MM.1S (cell line): ENCODE measurements around the gene ANP32A.

Experiments
- DNase-seq: peaks from one replicate; pipeline ENCODE4 v3.0.0-alpha.2; 2015
- H2AFZ ChIP-seq: fragments of 300-600 bp; sonication (generic); 2 replicates; pipeline ENCODE4 v1.6.0; 2016; ENCODE audit warnings: antibody characterized with exemption, low read length
- H3F3A ChIP-seq: fragments of 300-600 bp; sonication (generic); 2 replicates; pipeline ENCODE4 v1.6.1; 2016; ENCODE audit warnings: mild to moderate bottlenecking, antibody characterized with exemption, low read length, moderate library complexity, mixed read lengths; ENCODE audit not compliant: insufficient read depth
- H3K27ac ChIP-seq: fragments of 300-600 bp; sonication (generic); 2 replicates; pipeline ENCODE4 v1.5.1; 2016; ENCODE audit warnings: mild to moderate bottlenecking, low read length
- H3K27me3 ChIP-seq: fragments of 300-600 bp; sonication (generic); replicated peaks from 2 replicates; pipeline ENCODE4 v1.6.0; 2016; ENCODE audit warnings: low read length; ENCODE audit not compliant: insufficient read depth
- H3K36me3 ChIP-seq: fragments of 300-600 bp; sonication (generic); replicated peaks from 2 replicates; pipeline ENCODE4 v1.6.1; 2016; ENCODE audit warnings: mild to moderate bottlenecking, low read length, mixed read lengths; ENCODE audit not compliant: insufficient read depth
- H3K4me1 ChIP-seq: fragments of 300-600 bp; sonication (generic); 2 replicates; pipeline ENCODE4 v1.6.1; 2016; ENCODE audit warnings: low read length, mixed read lengths
- H3K4me2 ChIP-seq: fragments of 300-600 bp; sonication (generic); 2 replicates; pipeline ENCODE4 v1.6.0; 2016; ENCODE audit warnings: low read depth, low read length
- H3K4me3 ChIP-seq: fragments of 300-600 bp; sonication (generic); 2 replicates; pipeline ENCODE4 v1.5.1; 2016; ENCODE audit warnings: low read length, mixed read lengths
- H3K79me2 ChIP-seq: fragments of 300-600 bp; sonication (generic); 2 replicates; pipeline ENCODE4 v1.6.1; 2016; ENCODE audit warnings: mixed run types, low read length, mixed read lengths
- H3K9ac ChIP-seq: fragments of 300-600 bp; sonication (generic); 2 replicates; pipeline ENCODE4 v1.6.1; 2016; ENCODE audit warnings: low read length, mixed read lengths
- H3K9me2 ChIP-seq: fragments of 300-600 bp; sonication (generic); replicated peaks from 2 replicates; pipeline ENCODE4 v1.6.1; 2016; ENCODE audit warnings: mild to moderate bottlenecking, low read length, mixed read lengths; ENCODE audit not compliant: insufficient read depth
- H3K9me3 ChIP-seq: fragments of 300-600 bp; sonication (generic); replicated peaks from 2 replicates; pipeline ENCODE4 v1.6.1; 2016; ENCODE audit warnings: mild to moderate bottlenecking, low read length, mixed read lengths; ENCODE audit not compliant: insufficient read depth
- H4K20me1 ChIP-seq: fragments of 300-600 bp; sonication (generic); 2 replicates; pipeline ENCODE4 v1.6.1; 2016; ENCODE audit warnings: mild to moderate bottlenecking, low read length, moderate library complexity, mixed read lengths; ENCODE audit not compliant: insufficient read depth
- CTCF ChIP-seq: fragments of 300-600 bp; sonication (generic); IDR thresholded peaks from 2 replicates; pipeline ENCODE4 v1.5.1; 2016; ENCODE audit warnings: antibody characterized with exemption, low read length, mixed read lengths
- EZH2 ChIP-seq: fragments of 300-600 bp; sonication (generic); optimal IDR thresholded peaks from 2 replicates; pipeline ENCODE3; 2017; ENCODE audit warnings: low read depth, mild to moderate bottlenecking, antibody characterized with exemption, low read length, mixed read lengths
- EZH2phosphoT487 ChIP-seq: fragments of 300-600 bp; sonication (generic); IDR thresholded peaks from 2 replicates; pipeline ENCODE4 v1.6.1; 2018; ENCODE audit warnings: antibody characterized with exemption, low read length

The ANP32A gene

GRCh38 chr15:68846851-68847439 lies 26.2 kb upstream of the ANP32A start:
- Histone ChIP-seq H3K9me3 (no peaks in the 10 kb centered on the region), H3K9ac (no peak overlapping the region), H3K79me2 (no peaks in the 10 kb centered on the region), H3K27me3 (peaks cover 3% of the 10 kb centered on the region; the same call in 1 of the 2 replicates), H4K20me1 (no peaks in the 10 kb centered on the region), H3F3A (peaks cover 4% of the 10 kb centered on the region; the same call in 1 of the 2 replicates), H3K36me3 (no peaks in the 10 kb centered on the region), H2AFZ (no peak overlapping the region), H3K4me1 (peaks cover 6% of the 10 kb centered on the region; the same call in 1 of the 2 replicates), H3K27ac (no peak overlapping the region), H3K4me3 (no peak overlapping the region), H3K9me2 (no peaks in the 10 kb centered on the region), H3K4me2 (no peak overlapping the region)
- no peak for TF ChIP-seq EZH2phosphoT487
- no peak for TF ChIP-seq EZH2
- TF ChIP-seq CTCF: no peak
- DNase-seq: no peak

DNA sequence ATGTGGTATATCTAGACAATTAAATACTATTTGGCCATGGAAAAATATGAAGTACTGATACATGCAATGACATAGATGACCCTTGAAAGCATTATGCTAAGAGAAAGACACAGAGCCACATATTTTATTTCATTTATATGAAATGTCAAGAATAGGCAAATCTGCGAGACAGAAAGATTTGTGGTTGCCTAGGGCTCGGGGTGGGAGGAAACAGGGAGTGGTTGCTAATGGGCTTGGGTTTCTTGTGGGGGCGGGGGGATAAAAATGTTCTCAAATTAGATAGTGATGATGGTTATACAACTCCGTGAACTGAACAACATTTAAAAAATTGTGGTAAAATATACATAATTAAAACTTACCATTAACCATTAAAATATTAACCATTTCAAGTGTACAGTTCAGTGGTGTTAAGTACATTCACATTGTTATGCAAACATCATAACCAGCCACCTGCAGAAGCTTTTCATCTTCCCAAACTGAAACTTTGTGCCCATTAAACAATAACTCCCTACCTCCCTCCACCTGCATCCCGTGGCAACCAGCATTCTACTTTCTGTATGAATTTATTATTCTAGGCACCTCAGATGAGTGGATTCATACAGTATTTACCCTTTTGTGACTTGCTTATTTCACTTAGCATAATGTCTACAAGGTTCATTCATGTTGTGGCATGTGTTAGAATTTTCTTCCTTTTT lies 24.3 kb upstream of the ANP32A start:
- no peak overlapping the region for H3K9ac ChIP-seq
- no peak overlapping the region for H3K27ac ChIP-seq
- peak overlapping the region; percentile 27; the same call in 1 of the 2 replicates for H3K4me2 ChIP-seq
- no peaks in the 10 kb centered on the region for H3K36me3 ChIP-seq
- no peak overlapping the region for H2AFZ ChIP-seq
- H3K27me3 ChIP-seq: peaks cover 3% of the 10 kb centered on the region; the same call in 1 of the 2 replicates
- H3K79me2 ChIP-seq: no peaks in the 10 kb centered on the region
- H3K9me3 ChIP-seq: no peaks in the 10 kb centered on the region
- no peak for TF ChIP-seq EZH2
- TF ChIP-seq CTCF: no peak
- no peak for TF ChIP-seq EZH2phosphoT487
- H3F3A ChIP-seq: peaks cover 4% of the 10 kb centered on the region; the same call in 1 of the 2 replicates
- H3K4me3 ChIP-seq: no peak overlapping the region
- no peaks in the 10 kb centered on the region for H4K20me1 ChIP-seq
- no peaks in the 10 kb centered on the region for H3K9me2 ChIP-seq
- peaks cover 6% of the 10 kb centered on the region; the same call in 1 of the 2 replicates for H3K4me1 ChIP-seq
- peak; percentile 58 for DNase-seq

DNA sequence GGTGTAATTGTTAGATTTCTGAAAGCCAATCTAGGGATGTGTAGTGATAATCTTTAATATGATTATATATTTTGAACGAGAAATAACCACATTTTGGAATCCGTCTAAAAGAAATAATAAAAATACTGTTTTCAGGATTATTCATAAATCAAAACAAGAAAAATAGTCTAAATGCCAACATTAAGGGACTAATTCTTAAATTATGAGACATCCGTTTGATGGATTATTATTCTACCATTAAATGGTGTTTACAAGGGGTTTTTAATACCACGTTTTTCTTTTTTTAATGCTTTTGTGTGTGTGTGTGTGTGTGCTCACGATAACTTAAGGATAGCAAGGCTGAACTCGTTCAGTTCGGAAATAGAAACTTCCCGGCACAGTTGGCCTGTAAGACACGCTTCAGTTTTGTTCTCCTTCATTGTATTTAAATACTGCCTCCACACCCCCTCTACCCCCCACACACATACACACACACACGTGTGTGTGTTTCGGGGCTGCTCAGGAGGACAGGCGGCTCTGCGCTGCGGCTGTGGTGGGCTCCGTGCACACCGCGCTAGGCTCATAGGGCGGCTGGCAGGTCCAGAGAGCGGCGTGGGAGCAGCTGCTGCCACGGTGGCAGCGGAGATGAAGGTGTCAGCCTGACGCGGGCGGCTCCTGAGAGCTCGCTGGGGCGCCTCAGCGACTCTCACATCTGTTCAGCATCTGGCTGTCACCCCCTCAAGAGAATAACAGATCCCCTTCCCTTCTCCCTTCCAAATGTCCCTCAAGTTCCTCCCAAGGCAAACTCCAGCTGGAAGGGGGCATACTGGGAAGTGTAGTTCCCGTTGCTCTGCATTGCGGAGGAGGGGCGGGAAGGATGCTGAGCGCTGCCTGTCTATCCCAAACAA lies 23.0 kb upstream of the ANP32A start:
- peak; percentile 57 for DNase-seq
- H3K9me2 ChIP-seq: no peaks in the 10 kb centered on the region
- no peaks in the 10 kb centered on the region for H3K36me3 ChIP-seq
- H3K4me1 ChIP-seq: peaks cover 6% of the 10 kb centered on the region; the same call in 1 of the 2 replicates
- TF ChIP-seq CTCF (no peak), EZH2 (no peak), EZH2phosphoT487 (no peak)
- no peaks in the 10 kb centered on the region for H4K20me1 ChIP-seq
- peaks cover 4% of the 10 kb centered on the region; the same call in 1 of the 2 replicates for H3F3A ChIP-seq
- no peaks in the 10 kb centered on the region for H3K9me3 ChIP-seq
- H3K4me2 ChIP-seq: peak overlapping the region; percentile 56
- peaks cover 3% of the 10 kb centered on the region; the same call in 1 of the 2 replicates for H3K27me3 ChIP-seq
- no peak overlapping the region for H3K27ac ChIP-seq
- H3K9ac ChIP-seq: peak overlapping the region; percentile 14; the same call in 1 of the 2 replicates
- no peaks in the 10 kb centered on the region for H3K79me2 ChIP-seq
- peak overlapping the region; percentile 56 for H3K4me3 ChIP-seq
- peak overlapping the region; percentile 61 for H2AFZ ChIP-seq
